Activated T-cell treated with anti-CD3 and anti-CD28 coated beads for 24 hours (primary cell): ENCODE data around the gene TUBGCP3.

Experiments
- DNase-seq: peaks from one replicate; pipeline ENCODE4 v3.0.0-alpha.2; 2020; ENCODE audit warnings: low read depth

Gene TUBGCP3

DNA sequence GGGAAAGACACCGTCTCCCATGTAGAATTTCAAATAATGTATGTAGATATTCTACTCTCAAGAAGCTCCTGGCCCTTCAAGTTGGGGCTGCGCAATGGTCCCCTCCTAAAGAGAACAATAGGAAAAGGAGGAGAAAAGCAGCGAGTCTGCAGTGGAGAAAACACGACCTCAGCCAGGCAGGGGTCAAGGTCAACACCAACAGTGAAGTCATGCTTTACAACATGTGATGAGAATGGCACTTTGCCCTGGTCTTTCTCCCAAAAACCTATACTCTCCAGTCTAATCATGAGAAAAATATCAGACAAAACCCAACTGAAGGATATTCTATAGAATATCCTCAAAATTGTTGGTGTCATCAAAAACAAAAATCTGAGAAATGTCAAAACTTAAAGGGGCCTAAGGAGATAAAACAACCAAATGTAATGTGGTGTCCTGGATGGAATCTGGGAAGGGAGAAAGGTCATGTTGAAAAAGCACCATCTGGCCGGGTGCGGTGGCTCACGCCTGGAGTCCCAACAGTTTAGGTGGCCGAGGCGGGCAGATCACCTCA, 110.8 kb downstream of the TUBGCP3 start:
- no peak for DNase-seq

DNA sequence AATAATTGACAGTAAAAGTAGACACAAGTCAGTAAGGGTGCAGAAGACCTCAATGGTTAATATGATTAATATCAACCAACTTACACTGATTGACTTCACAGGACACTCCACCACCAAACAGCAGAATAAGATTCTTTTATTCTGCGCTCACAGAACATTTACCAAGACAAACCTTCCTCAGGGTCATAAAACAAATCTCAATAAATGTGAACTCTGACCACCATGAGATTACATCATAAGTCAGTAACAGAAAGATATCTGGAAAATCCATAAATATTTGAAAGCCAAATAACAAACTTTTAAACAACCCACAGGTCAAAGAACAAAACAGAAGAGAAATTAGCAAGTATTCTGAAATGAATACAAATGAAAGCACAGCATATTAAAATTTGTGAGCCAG, 112.1 kb downstream of the TUBGCP3 start:
- no peak for DNase-seq

DNA sequence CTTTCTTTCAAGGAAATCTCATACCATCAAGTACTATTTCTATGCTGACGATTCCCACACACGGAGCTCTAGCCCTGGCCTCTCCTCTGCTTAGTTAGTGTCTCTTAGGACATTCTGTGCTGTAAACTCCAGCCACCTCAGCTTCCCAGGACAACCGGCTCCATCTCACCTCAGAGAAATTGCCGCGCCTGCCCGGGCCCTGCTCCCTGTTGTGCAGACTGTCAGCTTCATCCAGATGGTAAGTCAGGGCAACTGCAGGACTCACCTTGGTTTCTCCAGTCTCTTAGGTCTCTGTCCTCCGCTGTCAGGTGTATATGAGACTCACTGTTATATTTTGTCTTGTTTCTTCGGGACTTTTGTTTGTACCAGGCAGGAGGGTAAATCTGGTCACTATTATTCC, 113.1 kb downstream of the TUBGCP3 start:
- no peak for DNase-seq

DNA sequence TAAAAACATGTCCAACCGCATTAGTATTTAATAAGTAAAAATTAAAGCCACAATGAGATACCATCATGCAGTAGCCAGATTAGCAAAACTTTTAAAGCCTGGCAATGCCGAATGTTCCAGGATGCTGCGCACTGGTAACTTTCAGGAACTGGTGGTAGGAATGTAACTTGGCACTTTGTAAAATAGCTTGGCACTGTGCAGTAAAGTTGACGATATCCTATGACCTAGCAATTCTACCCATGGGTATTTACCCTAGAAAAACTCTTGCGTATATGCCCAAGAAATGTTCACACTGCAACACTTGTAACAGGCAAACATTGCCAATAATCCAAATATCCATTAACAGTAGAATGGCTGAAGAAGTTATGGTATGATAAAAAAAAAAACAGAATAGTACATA, 114.1 kb downstream of the TUBGCP3 start:
- DNase-seq: no peak

DNA sequence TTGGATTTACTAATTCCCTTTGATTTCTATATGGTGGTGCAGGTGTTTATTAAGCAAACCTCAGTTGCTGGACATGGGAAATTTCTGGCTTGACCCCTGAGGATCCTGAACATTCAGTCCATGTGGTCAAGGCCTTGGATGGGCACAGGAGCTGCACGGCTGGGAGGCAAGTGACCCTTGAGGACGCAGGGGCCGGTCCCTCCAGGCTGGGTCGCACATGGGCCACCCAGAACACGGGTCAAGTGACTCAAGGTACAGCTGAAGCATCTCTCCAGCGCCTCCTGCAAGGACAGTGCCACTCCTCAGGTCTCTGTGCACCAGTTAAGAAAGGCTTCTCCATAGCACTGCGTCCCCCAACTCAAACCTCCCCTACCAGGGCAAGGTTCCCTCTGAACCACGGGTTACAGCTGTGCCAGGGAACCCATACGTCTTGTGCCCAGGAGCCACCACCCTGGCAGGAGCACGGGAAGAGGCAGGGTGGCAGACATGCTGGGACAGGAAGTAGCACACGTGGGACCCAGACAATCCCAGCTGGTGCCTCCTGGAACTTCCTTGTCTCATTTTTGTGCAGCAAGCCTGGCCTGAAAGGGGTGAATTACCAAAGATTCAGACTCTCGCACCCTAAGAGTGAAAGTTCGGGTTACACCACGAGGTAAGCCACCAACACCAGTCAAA, 118.7 kb downstream of the TUBGCP3 start:
- no peak for DNase-seq

DNA sequence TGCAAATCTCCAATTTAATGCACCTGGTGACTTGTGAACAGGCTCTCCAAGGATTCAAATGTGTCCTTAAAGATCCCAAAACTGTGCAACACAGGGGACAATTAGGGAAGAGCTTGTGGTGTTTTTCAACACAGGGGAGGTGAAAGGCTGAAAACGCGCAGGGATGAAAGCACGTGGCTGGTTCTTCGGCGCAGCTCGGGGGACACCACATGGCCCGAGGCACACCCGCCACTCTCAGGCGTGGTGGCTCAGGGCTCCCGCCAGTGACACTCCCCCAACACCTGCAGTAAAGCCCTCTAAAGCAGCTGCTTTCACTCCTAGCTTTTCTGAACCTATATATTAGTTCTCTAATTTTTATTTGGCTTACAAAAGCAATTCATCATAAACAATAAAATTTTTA, 119.9 kb downstream of the TUBGCP3 start:
- no peak for DNase-seq

DNA sequence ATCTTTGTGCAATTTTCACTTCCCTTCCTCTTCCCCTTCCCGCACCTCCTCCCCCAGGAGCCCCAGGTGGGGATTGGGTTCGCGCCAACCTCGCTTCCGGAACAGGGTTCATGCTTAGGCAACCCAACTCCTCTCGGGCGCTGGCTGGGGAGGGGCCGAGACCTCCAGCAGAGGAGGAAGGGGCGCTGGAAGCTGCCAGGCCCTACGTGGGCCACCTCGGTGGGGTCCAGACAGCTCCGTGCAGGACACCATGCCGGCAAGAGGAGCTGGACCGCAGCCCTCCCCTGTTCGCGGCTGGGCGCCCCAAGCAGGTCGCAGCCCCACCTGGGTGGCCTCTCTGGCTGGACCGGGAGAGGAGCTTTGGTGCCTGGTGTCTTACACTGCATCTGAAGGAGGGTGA, 120.7 kb downstream of the TUBGCP3 start:
- no peak for DNase-seq

DNA sequence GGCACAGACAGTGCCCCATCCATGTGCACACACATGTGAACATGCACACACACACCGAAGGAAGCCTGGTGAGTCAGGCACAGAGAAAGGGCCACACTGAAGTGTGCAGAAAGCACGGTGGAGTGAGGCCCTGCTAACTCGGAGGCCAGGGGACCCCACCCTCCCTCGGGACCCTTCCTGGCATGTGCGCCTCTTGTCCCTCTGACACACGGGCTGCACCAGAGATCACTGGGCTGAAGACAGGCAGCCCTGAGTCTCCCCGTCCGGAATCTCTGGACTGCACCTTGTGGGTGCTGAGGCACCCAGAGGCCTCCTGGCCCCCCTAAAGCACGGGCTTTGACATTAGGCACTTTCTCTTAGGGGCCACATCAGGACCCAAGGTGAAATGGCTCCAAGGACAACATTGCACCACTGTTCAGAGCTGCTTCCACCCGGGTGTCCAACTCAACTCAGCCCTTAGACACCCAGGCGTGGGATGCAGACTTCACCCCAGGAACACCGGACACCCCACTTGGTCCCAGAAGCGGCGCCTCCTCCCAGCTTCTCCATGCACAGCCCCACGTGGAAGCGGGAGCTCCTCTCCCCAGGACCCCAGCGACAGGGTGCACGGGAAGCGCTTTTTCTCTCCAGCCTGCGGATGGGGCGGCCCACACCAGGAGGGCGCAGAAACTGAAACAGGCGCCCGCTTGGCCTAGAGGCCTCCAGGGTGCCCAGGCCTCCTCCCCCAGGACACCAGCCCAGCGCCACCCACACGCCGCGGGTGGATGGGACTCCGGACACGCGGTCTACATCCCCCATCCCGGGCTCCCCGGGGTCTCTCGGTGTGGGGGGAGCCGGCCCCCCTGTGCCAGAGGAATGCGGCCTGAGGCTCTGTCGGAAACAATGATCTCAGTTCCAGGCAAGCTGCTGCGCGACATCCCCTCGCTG, 121.6 kb downstream of the TUBGCP3 start:
- DNase-seq: no peak

DNA sequence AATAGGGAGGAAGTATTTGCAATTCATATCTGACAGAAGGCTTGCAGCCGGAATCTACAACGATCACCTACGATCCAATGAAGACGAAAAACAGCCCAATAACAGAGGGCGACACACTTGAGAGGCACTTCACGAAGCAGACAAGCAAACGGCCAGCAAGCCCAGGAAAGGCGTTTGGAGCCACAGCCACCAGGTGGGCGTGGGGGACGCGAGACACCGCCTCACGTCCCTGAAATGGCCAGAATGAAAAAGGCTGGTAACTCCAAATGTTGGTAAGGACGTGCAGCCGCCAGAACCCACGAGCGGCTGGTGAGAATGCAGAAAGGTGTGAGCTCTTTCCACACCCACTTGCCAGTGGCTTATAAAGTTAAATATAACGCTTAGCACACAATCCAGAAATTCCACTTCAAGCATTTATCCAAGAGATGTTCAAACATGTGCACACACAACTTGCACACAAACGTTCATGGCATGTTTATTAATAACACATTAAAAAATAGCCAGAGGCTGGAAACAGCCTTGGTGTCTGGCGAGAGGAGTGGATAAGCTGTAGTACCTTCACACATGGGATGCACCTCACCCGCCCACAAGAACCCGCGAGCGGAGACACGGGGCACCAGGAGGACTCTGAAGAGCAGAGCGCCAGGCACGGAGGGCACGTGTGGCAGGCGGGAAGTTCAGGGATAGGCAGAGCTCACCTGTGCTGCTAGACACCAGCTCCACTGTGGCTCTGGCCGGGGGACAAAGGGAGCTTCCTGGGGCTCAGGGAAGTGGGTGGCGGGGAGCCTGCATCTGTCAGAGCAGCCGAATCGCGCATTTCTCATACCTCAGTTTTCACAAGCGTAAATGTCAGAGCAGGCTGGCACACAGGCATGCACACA, 122.5 kb downstream of the TUBGCP3 start:
- no peak for DNase-seq

DNA sequence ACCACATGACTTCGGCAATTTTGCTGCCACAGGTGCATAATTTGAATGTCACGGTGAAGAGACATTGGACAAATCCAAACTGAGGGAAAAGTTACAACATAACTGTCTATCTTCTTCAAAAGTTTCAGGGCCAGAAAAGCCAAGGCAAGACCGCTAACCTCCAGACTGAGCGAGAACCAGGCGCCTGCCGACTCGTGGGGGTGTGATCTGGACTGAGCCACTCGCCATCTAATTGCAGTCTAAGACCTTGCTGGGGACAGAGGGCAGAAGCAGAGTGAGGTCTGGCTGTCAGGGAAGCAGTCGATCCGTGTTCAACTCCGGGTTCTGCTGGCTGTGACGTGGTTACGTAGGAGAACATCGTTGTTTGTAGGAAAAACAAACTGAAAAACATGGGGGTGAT, 123.2 kb downstream of the TUBGCP3 start:
- DNase-seq: no peak

DNA sequence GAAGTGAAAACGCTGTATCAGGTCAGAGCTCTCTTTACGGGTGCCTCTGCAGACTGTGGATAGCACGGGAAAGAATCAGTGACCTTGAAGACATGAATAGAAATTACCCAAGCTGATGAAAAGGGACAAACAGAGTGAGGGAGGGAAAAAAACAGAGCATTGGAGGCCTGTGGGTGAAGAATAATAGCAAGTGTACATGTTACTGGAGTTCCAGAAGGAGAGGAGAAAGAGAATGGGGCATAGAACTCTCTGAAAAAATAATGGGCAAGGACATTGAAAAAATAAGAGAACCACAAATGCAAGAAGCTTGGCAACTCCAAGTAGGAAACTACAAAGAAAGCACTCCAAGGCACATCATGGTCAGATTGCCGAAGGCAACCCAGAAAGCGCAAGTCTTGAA, 125.5 kb downstream of the TUBGCP3 start:
- DNase-seq: no peak

DNA sequence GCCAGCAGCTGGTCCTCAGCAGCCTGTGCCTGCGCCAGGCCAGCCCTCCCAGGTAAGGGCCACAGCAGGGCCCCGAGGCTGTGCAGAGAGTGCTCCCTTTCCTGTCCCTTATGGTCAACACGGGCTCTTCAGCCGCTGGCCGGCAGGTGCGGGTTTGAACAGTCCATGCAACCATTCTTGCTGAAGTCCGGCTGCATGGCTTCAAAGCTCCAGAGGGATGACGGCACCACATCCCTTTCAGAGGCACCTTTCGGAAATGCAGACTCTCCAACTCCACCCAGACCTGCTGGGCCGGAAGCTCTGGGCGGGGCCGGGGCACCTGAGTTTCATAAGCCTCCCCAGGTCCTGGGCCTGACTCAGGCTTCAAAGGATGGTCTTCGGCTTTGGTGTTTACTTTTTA, 130.5 kb downstream of the TUBGCP3 start:
- no peak for DNase-seq

DNA sequence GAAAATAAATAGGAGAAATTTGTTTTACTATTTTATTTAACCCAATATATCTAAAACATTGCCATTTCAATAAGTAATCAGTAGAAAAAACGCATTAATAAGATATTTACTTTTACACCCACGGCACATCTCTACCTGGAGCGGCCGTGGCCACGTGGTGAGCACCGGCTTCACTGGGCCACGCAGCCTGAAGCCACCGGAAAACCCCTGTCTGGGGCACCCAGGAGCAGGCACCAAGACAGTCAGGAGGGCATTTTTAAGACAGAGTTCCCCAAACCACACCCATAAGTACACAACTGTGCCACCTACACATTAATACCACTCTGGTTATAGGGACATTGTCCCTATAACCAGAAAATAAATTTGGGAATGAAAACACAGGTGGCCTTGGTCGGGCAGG, 130.9 kb downstream of the TUBGCP3 start:
- no peak for DNase-seq

DNA sequence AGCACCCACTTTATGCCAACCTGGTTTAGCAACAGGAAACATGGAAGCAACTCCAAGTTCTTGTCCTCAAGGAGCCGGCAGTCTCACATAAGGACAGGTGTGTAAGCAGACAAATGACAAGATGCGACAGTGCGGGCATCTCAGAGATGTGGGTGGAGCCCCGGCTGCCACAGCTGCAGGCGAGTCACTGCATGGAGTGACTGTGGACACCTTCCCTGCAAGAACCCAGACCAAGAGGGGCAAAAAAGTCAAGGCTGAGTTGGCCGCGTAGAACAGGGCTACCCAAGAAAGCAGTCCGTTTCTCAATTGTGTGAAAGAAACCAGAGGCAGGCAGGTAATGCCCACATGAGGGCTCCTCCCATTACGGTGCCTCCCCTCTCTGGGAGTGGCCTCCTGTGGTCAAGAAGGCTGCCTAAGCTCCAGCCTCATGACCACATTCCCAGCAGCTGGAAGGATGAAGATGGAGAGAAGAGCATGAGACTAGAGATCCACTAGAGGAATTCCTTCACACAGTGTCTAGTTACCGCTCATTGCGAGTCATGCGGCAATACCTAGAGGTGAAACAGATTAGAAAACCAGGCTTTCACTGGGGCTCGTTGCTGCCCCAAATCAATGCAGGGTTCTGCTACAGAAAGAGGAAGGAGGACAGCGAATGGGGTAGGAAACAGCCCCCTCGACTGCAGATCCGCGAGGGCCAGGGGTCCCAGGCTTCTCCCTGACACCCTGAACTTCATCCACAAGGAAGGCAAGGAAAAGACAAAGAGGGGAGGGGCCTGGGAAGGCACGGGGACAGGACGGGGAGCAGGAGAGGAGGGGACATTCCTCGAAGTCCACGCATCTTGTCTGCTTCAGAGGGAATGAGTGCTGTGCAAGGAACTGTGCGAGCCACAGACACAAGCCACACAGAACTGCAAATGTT, 131.6 kb downstream of the TUBGCP3 start:
- no peak for DNase-seq

DNA sequence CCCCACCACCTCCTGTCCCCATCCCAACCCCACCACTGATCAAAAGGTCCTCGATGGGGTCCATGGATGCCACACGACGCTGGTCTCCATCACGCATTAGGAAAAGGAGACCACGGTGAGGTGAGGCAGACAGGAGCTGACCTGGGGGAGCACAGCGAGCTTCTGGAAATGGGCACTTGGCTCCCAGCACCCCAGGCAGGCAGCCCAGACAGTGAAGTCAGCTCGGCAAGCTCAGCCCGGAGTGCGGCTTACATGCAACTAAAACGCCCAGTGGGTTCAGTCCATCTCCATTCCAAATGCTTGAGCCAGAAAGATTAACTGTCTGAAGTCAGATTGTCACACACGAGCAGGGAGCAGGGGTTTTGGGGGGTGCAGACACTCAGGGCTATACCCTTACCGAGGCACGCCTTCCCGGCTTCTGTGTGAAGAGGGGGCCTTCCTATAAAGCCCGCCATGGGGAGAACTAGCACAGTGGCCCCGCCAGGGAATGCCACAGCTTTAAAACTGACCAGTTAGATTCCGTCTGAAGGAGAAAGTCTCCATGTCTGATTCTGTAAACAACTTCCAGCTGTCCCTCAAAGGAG, 132.4 kb downstream of the TUBGCP3 start:
- DNase-seq: no peak

DNA sequence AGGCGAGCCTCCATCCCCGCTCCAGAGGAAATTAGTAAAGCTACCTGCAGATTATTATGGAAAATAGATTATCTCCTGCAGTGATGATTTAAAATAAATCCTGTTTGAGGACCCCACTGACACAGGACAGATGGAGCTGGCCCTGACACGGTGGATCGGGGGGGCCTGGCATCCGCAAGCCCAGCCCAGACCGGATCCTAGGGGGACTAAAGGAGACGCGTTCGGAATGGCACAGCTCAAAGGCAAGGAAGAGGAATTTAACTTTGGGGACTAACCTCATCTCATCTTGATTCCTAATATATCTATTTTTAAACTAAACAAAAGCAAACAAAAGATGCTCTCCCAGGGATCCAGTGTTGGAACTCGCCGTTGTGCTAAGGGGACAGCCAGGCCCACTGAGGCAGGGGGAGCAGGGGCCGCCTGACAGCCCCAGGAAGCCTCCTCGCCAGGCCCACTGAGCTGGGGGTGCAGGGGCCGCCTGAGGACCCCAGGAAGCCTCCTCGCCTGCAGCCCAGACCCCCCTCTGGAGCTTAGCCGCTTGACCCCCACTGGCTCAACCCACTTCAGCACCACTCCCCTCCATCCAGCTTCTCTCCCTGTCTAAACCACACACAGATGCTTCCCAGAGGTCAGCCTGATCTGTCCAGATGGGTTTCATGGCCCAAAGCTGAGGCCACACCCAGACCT, 133.2 kb downstream of the TUBGCP3 start:
- DNase-seq: no peak

DNA sequence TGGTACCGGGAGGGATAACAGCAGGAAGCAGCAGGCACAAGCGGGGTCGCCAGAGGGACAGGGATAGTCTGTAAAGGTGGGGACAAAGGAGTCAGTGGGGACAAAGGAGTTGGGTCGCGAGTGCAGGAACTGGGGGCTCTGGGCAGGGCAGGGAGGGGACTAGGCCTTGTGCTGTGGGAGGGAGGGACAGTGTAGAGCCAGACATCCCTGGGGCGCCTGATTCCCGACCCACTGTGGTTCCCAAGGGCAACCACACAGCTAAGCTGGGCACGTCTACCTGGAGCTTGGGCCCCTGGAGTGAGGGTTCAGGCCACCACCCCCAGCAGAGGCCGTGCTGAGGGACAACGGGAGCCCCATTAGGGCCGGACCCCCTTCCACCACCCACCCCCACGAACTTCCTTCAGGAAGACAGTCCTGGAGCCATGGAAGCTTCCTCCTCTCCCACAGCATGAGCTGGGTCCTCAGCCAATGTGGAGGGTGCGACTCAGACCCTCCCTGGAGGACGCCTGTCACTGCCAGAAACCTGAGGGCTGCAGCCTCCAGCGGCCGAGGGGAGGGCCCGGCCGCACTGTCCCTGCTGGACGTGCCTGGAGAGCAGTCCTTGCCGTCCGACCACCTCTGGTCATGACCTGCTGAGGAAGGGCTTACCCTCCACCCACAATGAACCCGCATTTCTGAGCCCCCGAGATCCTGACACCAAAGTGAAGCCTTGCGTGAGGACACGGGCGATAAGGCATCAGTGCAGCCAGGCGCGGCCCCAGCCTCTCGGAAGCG, 133.9 kb downstream of the TUBGCP3 start:
- no peak for DNase-seq

DNA sequence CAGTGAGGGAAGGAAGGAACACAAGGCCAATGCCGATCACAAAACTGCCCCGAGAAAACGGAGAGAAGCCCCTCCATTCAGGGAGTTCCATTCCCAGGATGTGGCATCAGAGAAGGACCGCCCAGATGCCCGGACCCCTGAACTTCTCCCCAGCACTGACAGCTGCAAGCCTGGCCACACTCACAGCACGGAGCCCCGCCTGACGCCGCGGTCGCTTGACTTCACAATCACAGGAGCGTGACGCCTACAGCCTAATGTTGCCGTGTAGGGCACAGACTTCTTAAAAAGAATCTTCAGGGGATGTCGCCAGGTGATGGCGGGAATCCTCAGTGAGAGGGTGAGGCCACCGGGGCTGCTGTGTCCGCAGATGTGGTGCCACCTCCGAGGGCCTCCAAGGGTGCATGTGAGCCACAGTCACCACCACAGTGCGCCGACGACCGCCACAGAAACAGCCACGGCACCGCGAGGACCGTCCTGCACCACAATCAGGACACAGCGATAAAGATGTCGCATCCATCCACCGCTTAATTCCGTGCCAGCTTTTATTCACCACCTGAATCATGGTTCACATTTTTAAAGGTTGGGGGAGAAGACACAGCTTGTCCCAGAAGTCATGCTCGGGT, 134.6 kb downstream of the TUBGCP3 start:
- no peak for DNase-seq
